DMS53 treated with DMSO at 0.1 percent for 48 hours (cell line): Measurements from ENCODE around the gene CES3.

Experiments
- DNase-seq: peaks from one replicate; lab custom pipeline; 2025; ENCODE audit not compliant: unreplicated experiment; lab: John Stamatoyannopoulos, UW

The CES3 gene

GRCh38 chr16:67000384-67001351, 39.6 kb downstream of the CES3 start:
- DNase-seq: peak; percentile 43

- no peak for DNase-seq
These were observed 40.7 kb downstream of the CES3 start for GRCh38 chr16:67001726-67002125.

- no peak for DNase-seq
These were observed 46.0 kb downstream of the CES3 start for GRCh38 chr16:67006930-67007658.

- DNase-seq: no peak
These were observed 48.1 kb downstream of the CES3 start for GRCh38 chr16:67009158-67009557.

- no peak for DNase-seq
These were observed 50.2 kb downstream of the CES3 start for GRCh38 chr16:67011274-67011673.

GRCh38 chr16:67013233-67013822, 52.3 kb downstream of the CES3 start:
- DNase-seq: no peak

- DNase-seq: peak; percentile 5
These were observed 53.0 kb downstream of the CES3 start for GRCh38 chr16:67013823-67014633.

- no peak for DNase-seq
These were observed 53.7 kb downstream of the CES3 start for GRCh38 chr16:67014634-67015312.

GRCh38 chr16:67015313-67015731, 54.3 kb downstream of the CES3 start:
- no peak for DNase-seq

GRCh38 chr16:67016143-67016542, 55.1 kb downstream of the CES3 start:
- no peak for DNase-seq

- DNase-seq: no peak
These were observed 55.8 kb downstream of the CES3 start for GRCh38 chr16:67016681-67017420.

GRCh38 chr16:67017421-67017750, 56.3 kb downstream of the CES3 start:
- no peak for DNase-seq

- peak; percentile 88 for DNase-seq
These were observed 56.9 kb downstream of the CES3 start for GRCh38 chr16:67017810-67018488.

- no peak for DNase-seq
These were observed 58.1 kb downstream of the CES3 start for GRCh38 chr16:67019171-67019570.

- DNase-seq: no peak
These were observed 60.3 kb downstream of the CES3 start for GRCh38 chr16:67021321-67021720.

GRCh38 chr16:67022531-67023214, 61.6 kb downstream of the CES3 start:
- DNase-seq: no peak

GRCh38 chr16:67023689-67024088, 62.6 kb downstream of the CES3 start:
- DNase-seq: no peak
